GM19240 (cell line): ENCODE data around the gene NKPD1.

ENCODE experiments used
- DNase-seq: peaks from one replicate; pipeline ENCODE4 v3.0.0; 2011; ENCODE audit warnings: low spot score; ENCODE audit not compliant: insufficient read length

The NKPD1 gene

DNA sequence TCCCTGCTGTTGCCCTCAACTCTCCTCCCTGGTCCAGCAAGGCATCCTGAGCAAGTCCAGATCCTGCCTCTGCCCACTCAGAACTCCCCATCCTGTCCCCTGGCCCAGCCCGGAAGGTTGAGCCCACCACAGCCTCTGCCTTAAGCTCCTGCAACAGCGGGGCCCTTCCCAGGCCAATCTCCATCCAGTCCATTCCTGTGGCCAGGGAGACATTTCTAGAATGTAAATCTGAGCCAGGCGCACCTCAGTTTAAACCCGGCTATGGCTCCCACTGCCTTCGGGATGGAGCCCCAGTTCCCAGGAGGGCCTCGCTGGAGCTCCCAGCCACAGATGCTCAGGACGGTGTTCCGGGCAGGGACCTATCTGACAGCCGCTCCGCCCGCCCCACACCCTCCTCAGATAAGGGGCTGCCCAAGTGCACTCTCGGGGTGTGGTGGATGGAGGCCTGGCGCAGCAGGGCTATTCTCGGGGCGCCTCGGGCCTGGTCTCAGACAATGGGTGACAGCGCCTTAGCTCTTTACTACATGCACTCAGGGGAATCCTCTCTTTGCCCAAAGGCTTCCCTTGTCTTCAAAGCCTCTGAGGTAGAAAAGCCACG, 11.9 kb upstream of the NKPD1 start:
- no peak for DNase-seq

DNA sequence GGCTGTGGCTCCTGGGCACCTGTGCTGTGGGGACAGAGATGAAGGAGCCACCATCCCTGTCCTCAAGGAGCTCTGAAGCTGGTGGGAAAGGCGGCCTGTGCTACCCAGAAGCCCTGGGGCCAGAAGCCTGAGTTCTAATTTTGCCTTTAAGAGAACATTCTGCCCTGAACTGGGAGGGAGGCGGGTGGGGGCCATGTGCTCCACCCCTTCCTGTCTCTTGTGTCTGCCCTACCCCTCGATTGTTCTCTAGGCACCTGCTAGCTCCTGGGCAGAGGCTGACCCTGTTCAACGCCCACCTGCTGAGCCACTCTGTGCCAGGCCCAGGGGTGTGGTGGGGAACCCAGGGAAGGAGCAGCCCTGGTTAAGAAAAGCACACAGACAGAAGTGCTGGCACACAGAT, 11.4 kb upstream of the NKPD1 start:
- DNase-seq = no peak

DNA sequence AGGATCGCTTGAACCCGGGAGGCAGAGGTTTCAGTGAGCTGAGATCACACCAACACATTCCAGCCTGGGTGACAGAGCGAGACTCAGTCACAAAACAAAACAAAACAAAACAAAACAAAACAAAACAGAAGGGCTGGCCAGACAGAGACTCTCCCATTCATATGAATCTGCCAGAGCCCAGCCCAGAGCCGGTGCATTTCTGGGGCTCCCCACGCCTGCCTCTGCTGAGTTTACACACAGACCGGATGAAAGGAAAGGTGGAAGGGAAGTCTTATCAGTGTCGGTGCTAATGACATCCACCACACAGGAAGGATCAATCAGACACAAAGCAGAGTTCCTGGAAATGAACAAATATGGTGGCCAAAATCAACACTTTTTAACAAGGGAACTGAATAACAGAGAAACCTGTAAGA, 10.4 kb upstream of the NKPD1 start:
- DNase-seq = no peak

DNA sequence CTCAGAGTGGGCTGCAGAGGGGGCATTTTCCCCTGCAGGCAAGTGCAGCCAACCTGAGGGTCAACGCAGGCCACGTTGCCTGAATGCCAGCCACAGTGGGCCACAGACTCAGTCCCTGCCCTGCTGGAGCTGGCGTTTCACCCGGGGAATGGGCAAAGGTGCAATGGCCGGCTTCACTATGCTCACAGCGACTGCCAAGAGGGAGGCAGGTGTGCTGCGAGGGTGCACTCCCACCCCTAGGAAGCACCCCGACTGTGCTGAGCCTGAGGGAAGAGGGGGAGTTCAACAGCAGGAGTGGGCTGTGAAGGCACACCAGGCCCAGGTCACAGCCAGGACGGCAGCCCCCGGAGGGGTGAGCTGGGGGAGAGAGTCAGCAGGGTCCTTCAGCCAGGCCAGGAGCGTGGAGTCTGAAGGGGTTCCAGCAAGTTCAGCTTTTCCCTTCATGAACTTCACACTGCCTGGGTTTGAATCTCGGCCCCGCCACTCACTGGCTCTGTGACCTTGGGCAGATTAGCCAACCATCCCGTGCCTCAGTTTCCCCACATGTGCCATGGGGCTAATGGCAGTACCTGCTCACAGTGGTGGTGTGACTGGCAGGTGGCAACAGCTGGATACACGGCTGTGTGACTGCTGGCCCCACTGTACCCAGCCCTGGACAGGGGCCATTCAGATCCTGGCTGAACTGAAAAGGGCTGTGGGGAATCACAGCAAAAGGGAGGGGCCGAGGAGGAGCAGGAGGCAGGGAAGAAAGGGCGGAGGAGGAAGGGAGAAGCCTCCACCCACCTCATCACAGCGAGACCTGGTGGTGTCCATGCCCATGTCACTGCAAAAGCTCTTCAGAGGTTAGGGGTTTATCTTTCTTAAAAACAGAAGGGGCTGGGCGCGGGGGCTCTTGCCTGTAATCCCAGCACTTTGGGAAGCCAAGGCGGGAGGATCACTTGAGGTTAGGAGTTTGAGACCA, 9.6 kb upstream of the NKPD1 start:
- no peak for DNase-seq

DNA sequence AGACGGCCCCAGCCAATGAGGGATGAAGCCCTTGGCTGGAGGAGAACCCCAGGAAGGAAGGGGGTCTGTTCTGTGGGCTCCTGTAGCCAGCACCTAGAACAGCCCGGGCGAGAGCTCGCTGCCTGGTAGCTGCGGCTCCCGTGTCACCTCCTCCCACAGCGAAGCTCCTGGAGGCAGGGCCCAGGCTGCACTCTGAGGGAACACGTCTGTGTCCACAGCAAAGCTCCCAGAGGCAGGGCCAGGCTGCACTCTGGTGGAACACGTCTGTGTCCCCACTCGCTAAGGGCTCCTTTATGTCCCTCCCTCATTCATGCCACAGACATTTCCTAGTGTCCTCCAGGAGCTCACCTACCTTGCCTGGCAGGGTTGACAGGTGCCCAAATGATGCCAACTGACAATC, 8.8 kb upstream of the NKPD1 start:
- no peak for DNase-seq

DNA sequence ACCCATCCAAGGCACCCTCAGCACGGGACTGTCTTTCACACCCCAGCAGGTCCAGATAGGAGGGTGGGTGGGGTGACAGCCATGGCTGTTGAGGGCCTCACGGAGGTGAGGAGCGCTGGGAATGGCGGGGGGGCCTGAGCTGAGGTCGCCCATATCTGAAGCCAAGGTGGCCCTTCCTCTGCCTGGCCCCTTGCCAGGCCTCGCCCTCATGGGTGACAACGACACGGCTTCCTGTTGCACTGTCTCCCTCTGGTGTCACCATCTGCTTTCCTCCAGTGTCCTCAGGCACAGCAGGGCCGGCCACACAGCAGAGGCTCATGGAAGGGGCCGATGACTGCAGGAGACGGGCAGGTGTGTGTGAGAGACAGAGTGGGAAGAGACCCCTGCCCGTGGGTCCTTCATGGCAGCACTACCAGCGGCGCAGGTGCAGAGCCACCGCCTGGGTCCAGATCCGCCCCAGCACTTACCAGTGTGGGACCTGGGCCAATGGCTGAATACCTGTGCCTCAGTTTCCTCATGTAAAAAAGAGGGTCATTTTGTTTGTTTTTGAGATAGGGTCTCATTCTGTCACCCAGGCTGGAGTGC, 8.1 kb upstream of the NKPD1 start:
- DNase-seq = no peak

DNA sequence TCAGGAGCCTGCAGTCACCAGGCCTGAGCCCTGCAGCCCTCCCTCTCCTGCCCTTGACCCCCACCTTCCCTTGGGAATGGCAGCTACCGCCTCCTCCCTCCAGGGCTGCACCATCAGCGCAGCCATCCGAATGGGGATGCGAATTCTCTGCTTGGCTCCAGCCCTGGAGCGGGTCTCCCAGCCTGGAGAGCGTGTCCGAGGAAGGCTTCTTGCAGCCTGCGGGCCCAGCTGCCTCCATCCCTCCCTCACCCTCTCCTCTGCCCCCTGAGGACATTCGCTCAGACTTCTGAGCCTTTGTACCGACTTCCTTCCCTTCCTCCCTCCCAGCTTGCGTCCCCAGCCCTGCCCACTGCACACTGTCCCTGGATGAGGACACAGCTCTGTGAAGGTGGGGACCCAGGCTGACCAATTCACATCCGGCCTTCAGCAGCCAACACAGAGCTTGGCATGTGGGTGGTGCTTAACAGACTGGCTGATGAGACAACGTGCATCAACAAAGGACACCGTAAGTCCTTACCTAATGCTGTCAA, 6.0 kb upstream of the NKPD1 start:
- no peak for DNase-seq

DNA sequence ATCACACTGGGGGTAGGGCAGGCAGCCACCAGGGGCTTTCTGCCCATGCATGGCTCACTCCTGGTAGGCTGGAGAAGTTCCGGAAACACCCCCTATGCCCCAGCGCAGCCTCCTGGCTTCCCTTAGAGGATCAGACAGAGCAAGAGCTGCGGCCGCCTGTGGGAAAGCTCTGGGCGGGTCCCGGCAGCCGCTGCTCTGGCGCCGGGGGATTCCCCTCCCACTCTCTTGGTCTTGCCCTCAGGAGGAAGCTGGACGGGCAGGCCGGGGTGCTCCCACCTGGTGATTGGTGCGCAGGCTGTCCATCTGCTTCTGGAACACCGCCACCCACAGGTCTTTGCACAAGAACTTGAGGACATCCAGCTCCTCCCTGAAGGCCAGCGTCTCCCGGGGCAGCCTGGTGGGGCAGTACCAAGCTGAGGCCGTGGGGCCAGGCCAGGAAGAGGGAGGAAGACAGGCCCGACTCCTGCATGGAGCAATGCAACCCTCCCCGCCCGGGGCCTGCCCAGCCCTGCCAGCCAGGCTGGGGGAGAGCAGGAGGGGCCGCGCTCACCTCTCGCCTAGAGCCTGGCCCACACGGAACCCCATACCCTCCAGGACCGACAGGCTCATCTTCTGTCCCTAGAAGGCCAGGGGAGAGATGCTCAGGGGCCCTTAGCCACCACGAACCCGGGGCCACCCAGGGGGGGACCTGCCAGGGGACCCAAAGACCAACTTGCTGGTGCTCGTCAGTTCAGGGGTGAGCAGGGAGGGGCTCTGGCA, 4.0 kb upstream of the NKPD1 start:
- DNase-seq = no peak

DNA sequence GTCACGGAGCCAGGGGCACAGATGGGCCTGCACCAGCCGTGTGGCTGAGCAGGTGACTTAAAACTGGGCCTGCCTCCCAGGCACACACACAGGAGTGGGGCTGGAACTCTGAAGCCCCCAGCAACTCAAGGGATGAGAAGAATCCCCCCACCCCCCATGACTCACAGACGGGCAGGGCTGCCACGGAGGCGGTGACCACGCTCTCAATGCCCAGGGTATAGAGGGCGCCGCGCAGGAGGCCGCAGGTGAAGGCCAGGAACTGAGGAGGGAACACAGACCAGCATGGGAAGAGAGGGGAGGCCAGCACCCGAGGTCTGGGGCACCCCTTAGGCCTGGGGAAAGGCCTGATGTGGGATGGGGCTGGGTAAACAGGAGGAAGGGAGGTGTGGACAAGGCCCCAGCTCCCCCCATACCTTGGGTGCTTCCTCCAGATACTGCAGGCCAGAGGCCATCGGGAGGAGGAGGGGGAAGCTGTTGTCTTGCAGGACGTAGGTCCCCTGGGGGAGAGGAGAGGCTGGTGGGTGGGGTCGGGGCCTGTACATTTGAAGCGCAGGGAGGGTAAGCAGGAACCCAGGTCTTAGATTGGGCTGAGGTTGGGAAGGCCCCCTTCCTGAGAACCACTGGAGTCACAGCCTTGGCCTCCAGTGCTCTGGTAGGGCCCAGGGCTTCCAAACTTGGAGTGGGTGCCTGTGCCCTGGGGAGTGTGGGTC, 3.1 kb upstream of the NKPD1 start:
- no peak for DNase-seq

DNA sequence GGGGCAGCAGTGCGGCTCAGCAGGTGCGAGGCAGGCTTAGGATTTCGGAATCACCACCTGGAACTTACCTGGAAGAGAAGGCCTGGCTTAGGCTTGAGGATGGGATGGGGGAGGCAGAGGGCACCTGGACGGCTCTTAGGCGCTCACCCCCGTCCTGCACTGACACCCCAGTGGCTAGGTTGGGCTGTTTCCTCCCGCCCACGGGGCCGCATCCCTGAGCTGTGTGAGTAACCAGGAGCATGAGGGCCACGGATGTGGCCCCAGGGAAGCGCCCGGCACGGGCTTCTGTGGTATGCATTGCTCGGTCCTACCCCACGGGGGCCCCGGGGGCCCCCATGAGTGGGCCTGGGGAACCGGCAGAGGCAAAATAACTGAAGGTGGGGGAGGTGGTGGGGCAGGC, 2.4 kb upstream of the NKPD1 start:
- DNase-seq = no peak

DNA sequence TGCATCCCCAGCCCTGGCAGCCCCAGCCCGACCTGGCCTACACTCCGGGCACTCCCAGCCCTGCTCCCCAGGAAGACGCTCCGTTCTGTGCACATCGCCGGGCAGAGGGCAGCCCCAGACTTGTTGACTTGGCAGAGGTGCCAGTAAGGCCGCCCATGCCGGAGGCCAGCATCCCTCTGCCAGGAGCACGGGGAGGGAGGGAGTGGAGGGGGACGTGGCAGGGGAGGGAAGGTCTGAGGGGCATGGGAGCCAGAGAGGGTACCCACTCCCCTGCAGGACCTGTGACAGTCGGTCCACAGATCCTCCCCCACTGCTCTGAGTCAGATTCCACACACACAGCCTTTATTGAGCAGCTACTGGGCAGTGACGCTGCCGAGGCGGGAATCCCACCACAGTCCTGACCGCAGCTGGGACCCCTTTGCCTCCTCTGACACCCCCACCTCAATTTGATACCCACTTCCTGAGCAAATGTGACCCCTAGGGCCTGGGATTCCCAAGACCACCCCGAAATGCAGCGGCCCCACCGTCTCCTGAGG, 1.9 kb upstream of the NKPD1 start:
- DNase-seq = no peak

DNA sequence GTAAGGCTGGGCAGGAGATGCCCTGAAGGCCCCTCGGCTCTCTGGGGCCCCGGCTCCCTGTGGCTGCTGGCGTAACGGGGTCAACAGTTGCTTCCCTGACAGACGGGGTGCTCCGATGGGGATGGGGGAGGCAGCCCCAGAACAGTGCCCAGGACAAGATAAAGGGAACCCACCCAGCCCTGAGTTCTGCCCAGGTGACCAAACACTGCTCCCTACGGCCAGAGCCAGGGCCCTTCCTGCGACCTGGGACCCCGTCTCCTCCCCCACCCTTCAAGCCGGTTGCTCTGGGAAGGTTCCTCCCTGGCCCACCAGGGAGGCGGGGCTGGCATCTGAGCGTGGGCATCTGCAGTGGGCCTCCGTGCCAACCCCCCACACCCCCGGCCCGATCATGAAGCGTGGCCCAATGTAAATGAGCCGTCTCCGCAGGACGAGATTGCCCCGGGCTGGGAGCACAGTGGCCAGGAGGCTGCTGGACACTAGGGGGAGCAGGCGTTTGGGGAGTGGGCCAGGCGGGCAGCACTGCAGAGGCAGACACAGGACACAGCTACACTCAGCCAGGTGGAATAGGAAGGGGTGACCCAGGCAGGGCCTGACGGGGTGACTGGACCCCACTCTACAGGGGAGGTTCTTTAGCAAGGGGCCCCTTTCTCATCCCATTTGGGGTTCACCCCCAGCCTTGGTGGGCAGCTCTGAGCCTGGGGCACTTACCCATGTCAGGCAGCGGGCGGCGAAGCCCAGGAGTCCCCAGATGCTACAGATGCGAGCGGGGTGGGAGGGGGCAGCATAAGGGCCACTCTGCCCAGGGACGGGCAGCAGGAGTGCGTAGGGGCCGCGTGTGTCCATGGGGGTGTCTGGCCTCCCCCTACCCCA, 1.2 kb upstream of the NKPD1 start:
- DNase-seq = no peak

DNA sequence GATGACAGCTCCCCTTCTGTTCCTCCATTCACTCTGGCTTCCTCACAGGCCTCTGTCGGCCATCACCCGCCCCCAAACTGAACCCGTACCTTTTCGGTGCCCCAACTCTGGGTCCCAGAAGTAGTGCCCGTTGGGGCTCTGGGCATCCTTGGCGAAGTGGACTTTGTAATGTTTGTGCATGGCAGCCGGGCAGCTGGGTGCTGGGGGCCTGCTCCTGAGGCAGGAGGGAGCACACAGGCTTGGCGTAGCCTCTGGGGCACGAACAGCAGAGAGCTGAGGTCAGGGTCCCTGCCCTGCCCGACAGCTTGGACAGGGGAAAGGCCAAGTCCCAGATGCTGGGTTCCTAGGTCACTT, 834 bp downstream of the NKPD1 start:
- DNase-seq = no peak

DNA sequence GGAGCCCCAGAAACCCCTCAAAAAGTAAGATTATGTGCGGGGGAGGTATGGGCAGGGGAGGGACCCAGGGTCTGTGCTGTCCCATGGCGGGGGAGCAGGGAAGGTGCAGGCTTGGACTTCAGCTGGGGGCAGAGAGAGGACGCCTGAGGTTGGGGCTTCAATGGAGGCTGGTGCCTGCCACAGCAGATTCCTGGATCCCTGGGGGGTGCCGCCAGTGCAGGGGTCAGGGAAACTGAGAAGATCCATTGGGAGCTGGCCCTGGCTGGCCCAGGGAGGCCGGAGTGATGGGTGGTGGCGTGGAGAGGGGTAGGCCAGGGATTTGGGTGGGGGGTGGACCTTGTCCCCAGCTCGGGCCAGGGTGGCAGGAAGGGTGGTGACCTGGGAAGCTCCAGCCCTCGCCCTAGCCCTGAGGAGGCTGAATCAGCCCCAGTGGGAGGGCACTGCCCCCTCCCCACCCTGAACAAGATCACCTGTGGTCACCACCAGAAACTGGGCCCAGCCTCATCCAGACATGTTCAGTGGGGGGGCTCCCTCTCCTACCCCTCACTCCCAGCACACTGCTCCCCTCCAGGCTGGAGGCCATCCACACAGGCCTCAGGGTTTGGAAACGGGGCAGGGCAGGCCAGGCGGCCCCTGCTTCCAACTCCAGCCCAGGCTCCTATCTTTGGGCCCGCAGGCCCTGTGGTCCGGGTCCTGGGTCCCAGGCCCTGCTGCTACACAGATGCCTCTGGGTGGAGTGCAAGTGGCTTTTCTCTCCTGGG, 1.4 kb downstream of the NKPD1 start:
- no peak for DNase-seq

DNA sequence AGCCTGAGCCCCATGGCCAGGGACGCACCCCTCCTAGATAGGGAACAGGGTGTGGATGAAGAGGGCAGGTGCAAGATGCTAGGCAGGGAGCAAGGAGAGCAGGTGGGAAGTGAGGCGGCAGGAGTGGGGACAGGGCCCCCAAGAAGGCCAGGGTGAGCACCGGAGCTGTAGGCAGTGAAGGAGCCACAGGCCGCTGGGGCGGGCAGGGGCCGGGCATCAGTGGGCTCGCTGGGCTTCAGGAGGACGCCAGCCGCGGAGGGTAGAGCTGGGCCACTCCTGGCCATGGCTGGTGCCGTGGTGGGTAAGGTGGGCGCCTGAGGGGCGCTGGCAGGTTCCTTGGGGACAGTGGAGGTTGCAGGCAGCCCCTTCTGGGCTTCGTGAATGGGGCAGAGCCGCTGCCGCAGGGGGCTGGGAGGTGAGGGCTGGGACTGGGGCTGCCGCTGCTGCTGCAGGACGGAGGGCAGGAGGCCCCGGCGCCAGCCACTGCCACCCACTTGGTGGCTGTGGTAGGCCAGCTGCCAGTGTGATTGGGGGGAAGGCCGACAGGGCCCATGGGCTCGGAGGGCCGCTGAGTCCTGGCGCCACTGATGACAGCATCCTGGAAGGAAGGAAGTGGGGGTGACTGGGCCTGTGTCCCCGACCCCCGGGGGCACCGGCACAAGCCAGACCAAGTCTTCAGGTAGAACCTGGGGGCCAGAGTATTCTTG, 2.1 kb downstream of the NKPD1 start:
- DNase-seq = no peak

DNA sequence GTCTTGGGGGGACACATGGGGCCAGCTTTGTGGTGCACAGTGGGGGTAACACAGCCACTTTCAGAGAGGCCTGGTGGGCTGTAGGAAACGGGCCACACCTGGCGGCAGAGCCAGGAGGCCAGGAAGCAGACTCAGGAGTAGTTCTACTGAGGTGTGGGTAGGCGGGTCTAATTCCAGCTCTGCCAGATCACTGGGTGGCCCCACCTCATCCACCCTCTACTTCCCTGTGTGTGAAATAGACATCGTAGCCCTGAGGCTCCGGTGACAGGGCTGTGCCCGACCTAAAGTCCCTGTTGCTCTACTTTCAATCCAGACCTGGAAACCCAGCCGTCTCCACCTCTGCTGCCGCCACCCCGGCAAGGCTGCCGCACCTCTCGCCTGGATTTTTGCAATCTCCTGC, 4.0 kb downstream of the NKPD1 start:
- DNase-seq = no peak

DNA sequence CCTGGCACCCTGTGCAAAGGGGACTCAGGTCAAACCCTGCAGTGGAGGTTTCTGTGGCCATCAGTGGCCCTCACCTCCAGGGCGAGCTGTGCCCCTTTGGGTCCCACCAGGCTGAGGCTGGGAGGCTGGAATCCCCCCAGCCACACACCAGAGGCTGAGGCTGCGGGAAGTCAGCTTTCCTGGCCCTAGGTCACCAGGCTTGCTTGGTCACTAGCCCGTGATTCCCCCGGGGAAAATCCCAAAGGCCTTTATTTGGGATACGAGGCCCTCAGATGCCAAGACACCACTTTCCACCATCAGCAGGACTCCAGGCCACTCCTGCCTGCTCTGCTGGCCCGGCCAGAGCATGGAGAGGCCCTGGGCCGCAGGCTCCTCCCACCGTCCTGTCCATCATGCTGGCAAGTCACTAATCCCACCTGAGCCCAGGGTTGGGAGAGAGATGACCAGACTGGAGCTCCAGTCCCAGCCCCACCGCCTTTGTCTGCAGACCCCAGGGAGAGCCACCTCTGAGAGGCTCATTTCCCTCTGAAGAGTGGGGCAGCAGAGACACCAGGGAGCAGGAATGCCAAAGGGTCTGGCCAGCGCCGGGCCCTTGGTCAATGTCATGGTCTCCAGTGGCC, 4.7 kb downstream of the NKPD1 start:
- DNase-seq = no peak
